Mesothelial cell of epicardium (in vitro differentiated cells): ENCODE measurements around the gene LAPTM5. TPM values are rescaled to one million over a fixed set of nuclear protein-coding genes. Genes with fewer than 3 reads are reported as not detected.

Experiments used
- DNase-seq, 2 experiments: peaks; one replicate each; pipeline ENCODE4 v3.0.0; 2021; ENCODE audit warnings: low spot score in 2 of 2; ENCODE audit not compliant: unreplicated experiment in 2 of 2
- H3K27ac Mint-ChIP-seq: 2 replicates; pipeline ENCODE4 v1.8.0; 2021; ENCODE audit warnings: mixed read lengths
- H3K27me3 Mint-ChIP-seq: 2 replicates; pipeline ENCODE4 v1.8.0; 2021; ENCODE audit warnings: low read depth, mixed read lengths
- H3K36me3 Mint-ChIP-seq: 2 replicates; pipeline ENCODE4 v1.8.0; 2021; ENCODE audit warnings: mixed read lengths
- H3K4me1 Mint-ChIP-seq: 2 replicates; pipeline ENCODE4 v1.8.0; 2021; ENCODE audit warnings: mixed read lengths
- H3K4me3 Mint-ChIP-seq: 2 replicates; pipeline ENCODE4 v1.8.0; 2021; ENCODE audit warnings: mild to moderate bottlenecking, moderate library complexity, mixed read lengths
- H3K9me3 Mint-ChIP-seq: 2 replicates; pipeline ENCODE4 v1.8.0; 2021; ENCODE audit warnings: mixed read lengths
- CTCF ChIP-seq: fragments of 200-600 bp; sonication (generic); IDR thresholded peaks from one replicate; pipeline ENCODE4 v1.5.0; 2021; ENCODE audit warnings: antibody characterized with exemption; ENCODE audit not compliant: unreplicated experiment
- total RNA-seq: library from RNA; stranded (reverse); gene quantifications from 3 replicates; pipeline ENCODE4 v1.2.1, GENCODE V29; 2021

Gene LAPTM5
- total RNA-seq, 1 donor from 2014 or later = not detected

DNA sequence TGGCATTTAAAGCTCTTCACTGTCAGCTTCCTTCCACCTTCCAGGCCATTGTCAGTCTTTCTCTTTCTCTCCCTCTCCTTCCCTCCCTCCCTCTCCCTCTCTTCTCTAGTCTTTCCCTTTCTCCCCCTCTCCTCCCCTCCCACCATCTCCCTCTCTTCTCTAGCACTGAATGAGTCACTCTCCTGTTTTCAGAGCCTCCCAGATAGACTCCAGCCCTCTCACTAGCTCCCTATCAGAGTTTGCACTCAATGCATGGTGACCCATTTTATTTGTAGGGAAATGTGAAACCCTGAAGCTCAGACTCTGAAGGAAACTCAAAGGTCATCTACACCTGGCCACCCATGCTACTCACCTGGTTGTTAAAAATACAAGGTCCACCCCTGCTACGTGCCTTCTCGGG is 29.8 kb downstream of the LAPTM5 start:
- Mint-ChIP-seq H3K36me3 (no peaks in the 10 kb centered on the region), H3K27me3 (no peaks in the 10 kb centered on the region), H3K27ac (peak overlapping the region; percentile 34), H3K9me3 (no peaks in the 10 kb centered on the region), H3K4me3 (no peak overlapping the region), H3K4me1 (peaks cover 13% of the 10 kb centered on the region)
- DNase-seq = no peak
- no peak for TF ChIP-seq CTCF

- Mint-ChIP-seq H3K27me3 (no peaks in the 10 kb centered on the region), H3K4me1 (peaks cover 13% of the 10 kb centered on the region), H3K4me3 (no peak overlapping the region), H3K27ac (peak overlapping the region; percentile 16), H3K9me3 (no peaks in the 10 kb centered on the region), H3K36me3 (no peaks in the 10 kb centered on the region)
- DNase-seq = no peak
- no peak for TF ChIP-seq CTCF
Observed at GRCh38 chr1:30726773-30727684, 30.5 kb downstream of the LAPTM5 start.

GRCh38 chr1:30726236-30726635 is 31.3 kb downstream of the LAPTM5 start:
- TF ChIP-seq CTCF = no peak
- no peaks in the 10 kb centered on the region for H3K27me3 Mint-ChIP-seq
- DNase-seq = no peak
- H3K4me3 Mint-ChIP-seq = no peak overlapping the region
- no peaks in the 10 kb centered on the region for H3K9me3 Mint-ChIP-seq
- peaks cover 13% of the 10 kb centered on the region for H3K4me1 Mint-ChIP-seq
- H3K27ac Mint-ChIP-seq = no peak overlapping the region
- no peaks in the 10 kb centered on the region for H3K36me3 Mint-ChIP-seq

DNA sequence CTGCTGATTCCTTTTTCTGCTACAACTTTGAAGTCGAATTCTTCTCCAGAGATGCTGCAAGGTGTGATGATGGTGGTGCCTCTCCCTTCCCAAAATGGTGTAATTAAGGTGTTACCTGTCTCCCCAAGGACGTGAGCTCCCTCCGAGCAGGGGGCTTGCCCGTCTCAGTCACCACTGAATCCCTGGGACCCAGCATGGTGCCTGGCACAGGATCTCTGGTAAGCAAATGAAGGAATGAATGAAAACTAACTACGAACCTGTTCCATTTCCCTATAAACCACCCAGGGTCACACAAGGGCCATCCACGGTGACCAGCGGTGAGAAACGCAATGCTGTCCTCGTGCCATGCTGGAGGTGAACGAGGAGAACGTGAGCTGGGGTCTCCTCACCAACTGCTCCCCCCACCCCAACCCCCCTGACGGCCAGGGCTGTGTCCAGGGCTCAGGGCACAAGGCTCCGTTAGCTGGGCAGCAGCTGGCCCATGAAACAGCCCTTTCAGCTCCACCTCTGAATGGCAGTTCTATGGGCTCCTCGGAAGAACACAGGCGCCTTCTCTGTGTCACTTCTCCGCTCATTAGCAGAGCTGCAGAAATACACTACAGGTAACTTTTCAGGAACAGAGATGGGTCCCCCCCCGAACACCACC is 32.0 kb downstream of the LAPTM5 start:
- TF ChIP-seq CTCF = no peak
- no peaks in the 10 kb centered on the region for H3K36me3 Mint-ChIP-seq
- H3K4me1 Mint-ChIP-seq = peaks cover 13% of the 10 kb centered on the region
- H3K4me3 Mint-ChIP-seq = no peak overlapping the region
- no peaks in the 10 kb centered on the region for H3K27me3 Mint-ChIP-seq
- no peak for DNase-seq
- no peaks in the 10 kb centered on the region for H3K9me3 Mint-ChIP-seq
- H3K27ac Mint-ChIP-seq = no peak overlapping the region

- DNase-seq = no peak
- H3K4me1 Mint-ChIP-seq = peaks cover 13% of the 10 kb centered on the region
- no peak overlapping the region for H3K27ac Mint-ChIP-seq
- H3K36me3 Mint-ChIP-seq = no peaks in the 10 kb centered on the region
- no peaks in the 10 kb centered on the region for H3K27me3 Mint-ChIP-seq
- H3K4me3 Mint-ChIP-seq = no peak overlapping the region
- no peaks in the 10 kb centered on the region for H3K9me3 Mint-ChIP-seq
- no peak for TF ChIP-seq CTCF
Observed at GRCh38 chr1:30724655-30725421, 32.7 kb downstream of the LAPTM5 start.
